AG09319 (cell line): ENCODE data around the gene C1orf174.

ENCODE experiments used
- DNase-seq: peaks from one replicate; pipeline ENCODE4 v3.0.0-alpha.2; 2010; ENCODE audit warnings: low read depth; ENCODE audit errors: extremely low read depth
- CTCF ChIP-seq: IDR thresholded peaks from 2 replicates; pipeline ENCODE4 v1.5.1; 2011; ENCODE audit warnings: low read depth, mild to moderate bottlenecking, inconsistent platforms, low read length, moderate library complexity

The C1orf174 gene

GRCh38 chr1:3872546-3872945, 27.5 kb downstream of the C1orf174 start:
- DNase-seq: no peak
- TF ChIP-seq CTCF: no peak

- no peak for DNase-seq
Measured at GRCh38 chr1:3871451-3871805, 28.6 kb downstream of the C1orf174 start.

DNA sequence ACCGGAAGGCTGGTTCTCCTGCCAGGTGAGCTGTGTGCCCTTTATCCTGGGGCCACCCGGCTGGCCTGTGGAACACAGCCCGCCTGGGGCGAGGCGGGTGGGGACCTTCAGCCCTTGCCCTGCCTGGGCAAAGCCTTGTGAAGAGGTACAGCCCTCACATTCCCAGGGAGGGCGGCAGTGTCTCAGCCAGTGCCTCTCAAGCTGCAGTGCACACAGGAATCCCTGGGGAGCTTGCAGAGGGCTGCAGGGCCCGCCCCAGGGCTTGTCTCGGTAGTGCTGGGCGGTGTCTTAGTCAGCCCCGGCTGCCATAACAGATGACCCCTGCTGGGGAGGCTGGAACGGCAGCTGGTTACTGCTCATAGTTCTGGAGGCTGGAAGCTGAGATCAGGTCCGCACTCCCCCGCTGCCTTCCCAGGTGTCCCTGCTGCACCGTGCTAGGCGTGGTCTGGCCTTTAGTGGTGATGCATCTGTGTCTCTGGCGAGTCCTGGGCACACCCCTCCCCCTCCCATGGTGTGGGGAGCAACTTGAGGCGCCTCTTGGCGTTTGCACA, 30.2 kb downstream of the C1orf174 start:
- no peak for TF ChIP-seq CTCF

More at GRCh38 chr1:3871451-3871805, 28.6 kb downstream of the C1orf174 start:
- TF ChIP-seq CTCF: no peak

DNA sequence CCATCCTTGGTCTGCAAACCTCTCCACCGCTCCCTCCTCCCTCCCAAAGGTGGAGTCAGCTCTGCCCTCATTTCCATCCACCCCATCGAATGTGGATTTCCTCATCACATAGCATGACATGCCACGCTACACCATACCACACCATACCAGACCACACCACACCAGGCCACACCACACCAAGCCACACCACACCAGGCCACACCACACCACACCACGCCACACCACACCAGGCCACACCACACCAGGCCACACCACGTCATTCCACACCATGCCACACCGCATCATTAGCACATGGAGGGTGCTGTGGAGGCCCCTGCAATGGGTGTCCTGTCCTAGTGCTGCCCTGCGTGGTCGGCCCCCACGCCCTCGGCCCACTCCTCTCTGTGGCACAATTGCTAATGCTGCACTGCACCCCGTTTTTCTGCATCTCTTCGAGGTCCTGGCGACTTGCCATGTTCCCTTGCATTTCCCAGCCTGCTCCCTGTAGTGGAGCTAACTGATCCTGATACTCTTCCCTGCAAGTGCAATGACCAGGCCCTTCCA, 31.5 kb downstream of the C1orf174 start:
- DNase-seq: no peak
- TF ChIP-seq CTCF: no peak

More for the DNA sequence above, 30.2 kb downstream of the C1orf174 start:
- no peak for DNase-seq

DNA sequence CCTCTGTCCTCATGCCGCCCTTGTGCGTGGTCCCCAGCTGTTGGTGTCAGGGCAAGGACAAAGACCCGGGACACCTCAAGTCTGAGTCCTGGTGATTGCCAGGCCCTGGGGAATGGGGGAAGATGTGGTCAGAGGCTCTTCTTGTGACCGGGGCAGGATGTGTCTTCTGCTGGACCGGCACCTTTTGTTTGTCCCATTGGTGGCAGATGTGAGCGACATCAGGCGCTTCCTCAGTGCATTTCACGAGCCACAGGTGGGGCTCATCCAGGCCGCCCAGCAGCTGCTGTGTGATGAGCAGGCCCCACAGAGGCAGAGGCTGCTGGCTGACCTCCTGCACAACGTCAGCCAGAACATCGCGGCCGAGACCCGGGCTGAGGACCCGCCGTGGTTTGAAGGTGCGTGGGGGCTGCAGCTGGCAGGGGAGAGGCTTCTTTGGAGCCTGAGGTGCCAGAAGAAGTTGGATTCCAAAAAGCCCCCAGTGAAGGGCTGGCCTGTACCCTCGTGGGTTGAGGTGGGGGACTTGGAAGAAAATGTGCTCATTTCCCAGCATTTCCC, 34.4 kb downstream of the C1orf174 start:
- no peak for DNase-seq
- TF ChIP-seq CTCF: no peak

GRCh38 chr1:3864884-3865283, 35.2 kb downstream of the C1orf174 start:
- no peak for DNase-seq
- no peak for TF ChIP-seq CTCF

DNA sequence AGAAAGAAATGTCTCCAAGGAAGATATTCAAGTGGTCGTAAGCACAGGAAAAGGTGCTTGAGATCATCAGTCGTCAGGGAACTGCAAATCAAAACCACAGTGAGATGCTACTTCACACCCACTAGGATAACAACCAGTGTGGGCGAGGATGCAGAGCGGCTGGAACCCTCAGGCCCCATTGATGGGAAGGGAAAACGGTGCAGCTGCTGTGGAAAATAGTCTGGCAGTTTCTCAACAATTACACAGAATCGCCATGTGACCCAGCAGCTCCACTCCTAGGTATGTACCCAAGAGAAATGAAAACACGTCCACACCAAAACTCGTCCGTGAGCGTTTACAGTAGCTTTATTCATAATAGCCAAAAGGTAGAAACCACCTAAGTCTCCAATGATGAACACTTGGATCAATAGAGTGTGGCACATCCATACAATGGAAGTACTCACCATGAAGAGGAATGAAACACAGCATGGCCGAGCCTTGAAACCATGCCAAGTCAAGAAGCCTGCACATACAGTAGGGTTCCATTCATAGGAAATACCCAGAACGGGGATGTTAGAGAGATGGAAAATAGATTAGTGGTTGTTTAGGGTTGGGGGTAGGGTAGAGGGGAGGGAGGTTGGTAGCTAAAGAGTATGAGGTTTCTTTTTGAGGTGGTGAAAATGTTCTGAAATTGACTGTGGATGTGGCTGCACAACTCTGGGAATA, 36.7 kb downstream of the C1orf174 start:
- no peak for DNase-seq
- no peak for TF ChIP-seq CTCF
